ENCODE results near the gene FAM120A.

The FAM120A gene

DNA sequence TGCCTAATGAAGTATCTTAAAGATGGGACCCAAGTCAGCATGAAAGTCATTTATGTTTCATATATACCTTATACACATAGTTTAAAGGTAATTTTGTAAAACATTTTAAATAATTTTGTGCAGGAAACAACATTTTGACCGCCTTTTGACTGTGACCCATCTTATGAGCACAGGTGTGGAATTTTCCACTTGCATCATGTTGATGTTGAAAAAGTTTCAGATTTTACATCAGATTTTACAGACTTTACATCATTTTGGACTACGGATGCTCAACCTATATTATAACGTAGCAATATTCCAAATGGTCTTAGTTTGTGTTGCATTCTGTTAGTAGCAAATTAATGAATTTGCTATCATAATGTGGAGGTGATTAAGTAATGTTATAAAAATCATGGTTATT lies 23.6 kb downstream of the FAM120A start:
- no peak for DNase-seq (ENCODE audit: extremely low spot score)
- ChIA-PET POLR2A (no interaction called here), CTCF (interaction anchor here (1.9 kb wide), 2 partner anchors 10 to 91 kb away, joined by 7 read pairs; no protein-coding TSS in a partner anchor)
- TF ChIP-seq, protein P1, sequence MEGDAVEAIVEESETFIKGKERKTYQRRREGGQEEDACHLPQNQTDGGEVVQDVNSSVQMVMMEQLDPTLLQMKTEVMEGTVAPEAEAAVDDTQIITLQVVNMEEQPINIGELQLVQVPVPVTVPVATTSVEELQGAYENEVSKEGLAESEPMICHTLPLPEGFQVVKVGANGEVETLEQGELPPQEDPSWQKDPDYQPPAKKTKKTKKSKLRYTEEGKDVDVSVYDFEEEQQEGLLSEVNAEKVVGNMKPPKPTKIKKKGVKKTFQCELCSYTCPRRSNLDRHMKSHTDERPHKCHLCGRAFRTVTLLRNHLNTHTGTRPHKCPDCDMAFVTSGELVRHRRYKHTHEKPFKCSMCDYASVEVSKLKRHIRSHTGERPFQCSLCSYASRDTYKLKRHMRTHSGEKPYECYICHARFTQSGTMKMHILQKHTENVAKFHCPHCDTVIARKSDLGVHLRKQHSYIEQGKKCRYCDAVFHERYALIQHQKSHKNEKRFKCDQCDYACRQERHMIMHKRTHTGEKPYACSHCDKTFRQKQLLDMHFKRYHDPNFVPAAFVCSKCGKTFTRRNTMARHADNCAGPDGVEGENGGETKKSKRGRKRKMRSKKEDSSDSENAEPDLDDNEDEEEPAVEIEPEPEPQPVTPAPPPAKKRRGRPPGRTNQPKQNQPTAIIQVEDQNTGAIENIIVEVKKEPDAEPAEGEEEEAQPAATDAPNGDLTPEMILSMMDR (IDR thresholded peaks at IDR 0.05; ENCODE audit: control extremely low read depth, extremely low read depth, low read depth, missing control alignments), result no peak

DNA sequence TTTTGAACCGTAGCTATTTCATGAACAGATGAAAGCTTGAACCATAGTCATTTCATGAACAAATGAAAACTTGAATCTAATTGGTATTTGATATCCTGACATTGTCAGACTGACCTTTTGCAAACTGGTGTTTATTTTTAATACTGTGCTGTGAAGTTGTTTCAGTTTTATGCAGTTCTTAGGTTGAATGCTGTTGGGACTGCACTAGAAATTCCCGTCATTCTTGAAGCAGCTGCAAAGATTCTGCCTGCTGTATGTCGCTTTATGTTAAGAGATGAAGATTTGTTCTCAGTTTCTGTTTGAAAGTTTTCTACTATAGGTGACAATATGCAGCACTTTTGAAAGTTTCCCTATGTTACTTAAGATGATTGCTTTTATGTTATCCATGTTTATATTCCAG lies 24.4 kb downstream of the FAM120A start:
- TF ChIP-seq, protein P1 (IDR thresholded peaks at IDR 0.05; ENCODE audit: control extremely low read depth, extremely low read depth, low read depth, missing control alignments), result no peak
- POLR2A ChIA-PET, result no interaction called here
- no peak for DNase-seq (ENCODE audit: extremely low spot score)
- CTCF ChIA-PET, result interaction anchor here (1.9 kb wide), 2 partner anchors 9 to 91 kb away, joined by 7 read pairs; no protein-coding TSS in a partner anchor

DNA sequence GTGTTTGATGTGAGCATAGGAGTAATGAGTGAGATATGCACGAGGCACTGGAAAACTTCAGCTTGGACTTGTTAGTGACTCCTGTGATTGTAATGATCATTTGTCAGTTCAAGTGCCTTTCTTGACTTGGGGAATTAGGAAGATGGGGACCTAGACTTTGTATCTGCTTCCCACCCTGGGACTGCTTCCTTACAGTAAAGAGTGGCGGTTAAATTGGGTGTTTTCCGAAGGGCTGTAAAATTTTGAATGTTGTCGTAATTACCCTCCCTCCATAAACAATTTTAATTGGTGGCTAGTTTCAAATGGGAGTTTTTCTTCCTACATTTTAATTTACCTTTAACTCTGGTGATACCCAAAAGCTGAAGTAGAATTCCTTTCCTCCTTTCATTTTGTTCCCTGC lies 25.4 kb downstream of the FAM120A start:
- ChIA-PET CTCF (interaction anchor here (0.6 to 1.2 kb wide), 2 partner anchors 13 to 89 kb away, joined by 4 to 6 read pairs; no protein-coding TSS in a partner anchor), POLR2A (no interaction called here)
- TF ChIP-seq, protein P1 (IDR thresholded peaks at IDR 0.05; ENCODE audit: control extremely low read depth, extremely low read depth, low read depth, missing control alignments), result no peak
- no peak for DNase-seq (ENCODE audit: extremely low spot score)

DNA sequence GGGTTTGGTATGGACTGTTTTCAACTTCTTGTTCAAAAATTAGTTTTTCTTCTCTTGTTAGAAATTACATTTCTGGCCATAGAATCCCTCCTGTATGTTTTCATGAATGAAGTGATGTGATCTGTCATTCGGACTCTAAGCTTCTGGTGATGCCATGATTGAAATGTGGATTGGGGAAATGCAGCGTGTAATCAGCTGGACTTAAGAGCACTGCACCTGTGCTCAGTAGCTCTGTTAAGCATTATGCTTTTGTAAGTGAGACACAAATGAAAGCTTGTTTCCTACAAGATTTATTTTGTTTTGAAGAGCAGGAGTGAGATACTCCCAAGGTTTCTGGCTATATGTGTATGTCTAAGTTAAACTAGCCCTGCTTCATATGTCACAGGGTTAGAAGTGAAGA lies 25.9 kb downstream of the FAM120A start:
- ChIA-PET CTCF (interaction anchor here (1.2 to 1.4 kb wide), 3 partner anchors 9 to 89 kb away, joined by 3 to 5 read pairs (median 4); no protein-coding TSS in a partner anchor), POLR2A (no interaction called here)
- TF ChIP-seq, protein P1 (IDR thresholded peaks at IDR 0.05; ENCODE audit: control extremely low read depth, extremely low read depth, low read depth, missing control alignments), result no peak
- DNase-seq (ENCODE audit: extremely low spot score), result no peak

DNA sequence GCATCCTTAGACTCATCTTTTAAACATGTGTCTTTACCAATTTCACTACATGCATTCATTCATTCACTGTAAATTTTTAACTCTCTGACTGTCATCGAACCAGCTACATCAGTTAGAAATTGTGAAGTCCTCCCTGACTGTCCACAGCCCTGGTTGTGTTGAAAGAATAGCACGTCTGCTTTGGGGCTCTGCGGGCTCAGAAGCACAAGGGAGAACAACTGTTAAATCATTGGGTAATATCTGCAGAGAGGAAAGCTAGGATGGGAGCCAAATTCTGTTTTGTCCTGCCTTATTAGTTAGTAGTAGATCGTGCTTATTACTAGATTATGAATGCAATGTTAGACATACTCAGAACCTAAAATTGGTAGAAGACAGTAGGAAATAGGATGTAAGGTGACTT lies 28.2 kb downstream of the FAM120A start:
- CTCF ChIA-PET, result interaction anchor here (1.0 to 1.8 kb wide), 3 partner anchors 13 to 26 kb away, joined by 3 to 7 read pairs (median 4); no protein-coding TSS in a partner anchor

DNA sequence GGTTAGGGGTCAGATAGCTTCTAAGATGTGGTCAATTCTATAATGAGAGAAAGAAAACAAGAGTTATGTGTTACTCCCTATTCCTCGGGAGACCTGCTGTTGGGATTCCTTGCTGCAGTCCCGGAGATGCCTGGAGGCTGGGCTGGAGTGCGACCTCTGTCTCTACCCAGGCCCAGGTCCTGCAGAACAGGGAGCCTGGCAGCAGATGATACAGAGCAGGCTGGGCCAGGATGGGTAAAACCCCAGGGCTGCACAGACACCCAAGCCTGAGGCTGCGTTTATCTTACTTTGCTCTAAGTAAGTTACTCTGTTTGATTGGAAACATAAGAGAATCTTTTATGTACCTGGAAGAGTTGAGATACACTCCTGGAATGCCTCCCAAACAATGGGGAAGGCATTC lies 28.8 kb downstream of the FAM120A start:
- CTCF ChIA-PET, result interaction anchor here (1.0 to 1.4 kb wide), 2 partner anchors 14 to 26 kb away, joined by 3 to 4 read pairs; no protein-coding TSS in a partner anchor
- no peak for DNase-seq (ENCODE audit: extremely low spot score)
- TF ChIP-seq, protein P1 (IDR thresholded peaks at IDR 0.05; ENCODE audit: control extremely low read depth, extremely low read depth, low read depth, missing control alignments), result no peak
- POLR2A ChIA-PET, result no interaction called here

More for the DNA sequence above, 28.2 kb downstream of the FAM120A start:
- POLR2A ChIA-PET, result no interaction called here
- DNase-seq (ENCODE audit: extremely low spot score), result no peak
- TF ChIP-seq, protein P1 (IDR thresholded peaks at IDR 0.05; ENCODE audit: control extremely low read depth, extremely low read depth, low read depth, missing control alignments), result no peak

Data from GM10248 (cell line).